IMR-90 (cell line): ENCODE measurements around the gene CMTM7. TPM values are rescaled to one million over a fixed set of nuclear protein-coding genes. Genes with fewer than 3 reads are reported as not detected.

ENCODE experiments used
- ATAC-seq: fragments of 200-7000 bp; cut with Tn5 transposase; 2 replicates; pipeline ENCODE4 v1.9.1; 2020; ENCODE audit warnings: low read depth, mild to moderate bottlenecking, moderate library complexity
- BruUV-seq: library from RNA; stranded (reverse); fragments of 400-500 nt; replicated peaks from 2 replicates; lab custom pipeline; 2021; lab: Mats Ljungman, UMichigan
- CTCF ChIA-PET: fragments of 300-600 bp; formaldehyde crosslinking; extraction: SDS; loops from one replicate; lab custom pipeline; 2021; ENCODE audit warnings: antibody characterized with exemption; lab: Yijun Ruan, JAX
- POLR2A ChIA-PET: fragments of 300-600 bp; sonication (Branson Sonifier 250); formaldehyde crosslinking; loops from one replicate; lab custom pipeline; 2022; ENCODE audit warnings: antibody characterized with exemption; ENCODE audit not compliant: unreplicated experiment; lab: Charles Lee
- DNase-seq: peaks from one replicate; pipeline ENCODE4 v3.0.0; 2013
- H2AFZ ChIP-seq: replicated peaks from 2 replicates; pipeline ENCODE3; 2013; ENCODE audit warnings: low read length, mild to moderate bottlenecking; ENCODE audit not compliant: poor library complexity
- H2AK5ac ChIP-seq: 2 replicates; pipeline ENCODE4 v1.6.1; 2013; ENCODE audit warnings: low read depth, low read length, inconsistent platforms
- H2AK9ac ChIP-seq: replicated peaks from 2 replicates; pipeline ENCODE3; 2013; ENCODE audit warnings: mild to moderate bottlenecking, low read depth, low read length, moderate library complexity; ENCODE audit not compliant: poor library complexity
- H2BK120ac ChIP-seq: 2 replicates; pipeline ENCODE4 v1.6.1; 2013; ENCODE audit warnings: low read depth, low read length, inconsistent platforms
- H2BK15ac ChIP-seq: 3 replicates; pipeline ENCODE4 v1.6.1; 2013; ENCODE audit warnings: low read depth, low read length, inconsistent platforms
- H2BK20ac ChIP-seq: 2 replicates; pipeline ENCODE4 v1.6.1; 2013; ENCODE audit warnings: low read depth, mild to moderate bottlenecking, inconsistent platforms, low read length, moderate library complexity
- H2BK5ac ChIP-seq: 2 replicates; pipeline ENCODE4 v1.6.1; 2013; ENCODE audit warnings: mild to moderate bottlenecking, low read depth, low read length, inconsistent platforms; ENCODE audit not compliant: poor library complexity, severe bottlenecking
- H3K14ac ChIP-seq: replicated peaks from 2 replicates; pipeline ENCODE4 v1.6.1; 2013; ENCODE audit warnings: low read depth, low read length, inconsistent platforms
- H3K18ac ChIP-seq: 2 replicates; pipeline ENCODE4 v1.6.1; 2013; ENCODE audit warnings: low read depth, low read length, control low read depth
- H3K23ac ChIP-seq: 2 replicates; pipeline ENCODE4 v1.6.1; 2013; ENCODE audit warnings: low read depth, low read length, inconsistent platforms
- H3K27ac ChIP-seq: 2 replicates; pipeline ENCODE4 v1.5.1; 2013; ENCODE audit warnings: mild to moderate bottlenecking, control low read depth, low read length; ENCODE audit not compliant: insufficient read depth
- H3K27me3 ChIP-seq: 2 replicates; pipeline ENCODE4 v1.6.1; 2013; ENCODE audit warnings: low read length; ENCODE audit not compliant: control insufficient read depth, insufficient read depth
- H3K36me3 ChIP-seq: 2 replicates; pipeline ENCODE4 v1.6.1; 2013; ENCODE audit warnings: low read length, mixed read lengths; ENCODE audit not compliant: control insufficient read depth, insufficient read depth
- H3K4ac ChIP-seq: 2 replicates; pipeline ENCODE4 v1.6.1; 2013; ENCODE audit warnings: low read depth, low read length, inconsistent platforms
- H3K4me1 ChIP-seq: 2 replicates; pipeline ENCODE4 v1.6.1; 2013; ENCODE audit warnings: low read length, mixed read lengths; ENCODE audit not compliant: control insufficient read depth, insufficient read depth
- H3K4me2 ChIP-seq: 2 replicates; pipeline ENCODE4 v1.6.1; 2013; ENCODE audit warnings: low read depth, mild to moderate bottlenecking, control low read depth, low read length, moderate library complexity
- H3K4me3 ChIP-seq: 2 replicates; pipeline ENCODE4 v1.5.1; 2013; ENCODE audit warnings: low read depth, mild to moderate bottlenecking, control low read depth, low read length, moderate library complexity; ENCODE audit not compliant: insufficient read depth
- H3K56ac ChIP-seq: 2 replicates; pipeline ENCODE4 v1.6.1; 2013; ENCODE audit warnings: low read length, inconsistent platforms; ENCODE audit not compliant: insufficient read depth; ENCODE audit errors: extremely low read depth
- H3K79me1 ChIP-seq, 2 experiments: 2 replicates each; pipeline ENCODE4 v1.6.1; 2013; ENCODE audit warnings: low read length in 2 of 2, inconsistent platforms in 1 of 2, low read depth in 1 of 2
- H3K9ac ChIP-seq: 2 replicates; pipeline ENCODE4 v1.6.1; 2013; ENCODE audit warnings: low read depth, low read length, control low read depth
- H3K9me1 ChIP-seq: 2 replicates; pipeline ENCODE4 v1.6.1; 2013; ENCODE audit warnings: low read length, inconsistent platforms; ENCODE audit not compliant: insufficient read depth
- H3K9me3 ChIP-seq: 2 replicates; pipeline ENCODE4 v1.6.1; 2013; ENCODE audit warnings: low read length; ENCODE audit not compliant: control insufficient read depth, insufficient read depth
- H4K20me1 ChIP-seq: 2 replicates; pipeline ENCODE4 v1.6.1; 2013; ENCODE audit warnings: low read length, inconsistent platforms; ENCODE audit not compliant: insufficient read depth
- H4K5ac ChIP-seq: 2 replicates; pipeline ENCODE4 v1.6.1; 2013; ENCODE audit warnings: mild to moderate bottlenecking, low read depth, low read length, control low read depth
- H4K8ac ChIP-seq, 2 experiments: 2 replicates each; pipeline ENCODE4 v1.6.1; 2013; ENCODE audit warnings: low read depth in 2 of 2, low read length in 2 of 2, control low read depth in 1 of 2, inconsistent platforms in 1 of 2
- H4K91ac ChIP-seq: 2 replicates; pipeline ENCODE4 v1.6.1; 2013; ENCODE audit warnings: low read depth, low read length, inconsistent platforms; ENCODE audit not compliant: insufficient read depth
- BHLHE40 ChIP-seq: fragments of 150-350 bp; IDR thresholded peaks from 2 replicates; pipeline ENCODE4 v1.6.1; 2016; ENCODE audit warnings: mild to moderate bottlenecking, low read depth, low read length
- CEBPB ChIP-seq: IDR thresholded peaks from 2 replicates; pipeline ENCODE4 v1.6.1; 2012; ENCODE audit warnings: low read depth, low read length, improper control_type of control experiment
- CHD1 ChIP-seq: IDR thresholded peaks from 2 replicates; pipeline ENCODE4 v1.6.1; 2012; ENCODE audit warnings: low read depth, low read length, improper control_type of control experiment
- CTCF ChIP-seq: conservative IDR thresholded peaks from 2 replicates; pipeline ENCODE4 v1.5.1; 2012; ENCODE audit warnings: mild to moderate bottlenecking, low read depth, low read length, improper control_type of control experiment
- ELK1 ChIP-seq: fragments of 150-350 bp; IDR thresholded peaks from 2 replicates; pipeline ENCODE4 v1.6.1; 2016; ENCODE audit warnings: low read depth, mild to moderate bottlenecking, low read length, moderate library complexity, borderline replicate concordance
- FOS ChIP-seq: fragments of 150-350 bp; IDR thresholded peaks from 2 replicates; pipeline ENCODE4 v1.6.1; 2016; ENCODE audit warnings: low read depth, low read length
- MAFK ChIP-seq: IDR thresholded peaks from 2 replicates; pipeline ENCODE4 v1.6.1; 2012; ENCODE audit warnings: low read depth, low read length, improper control_type of control experiment
- MAZ ChIP-seq: IDR thresholded peaks from 2 replicates; pipeline ENCODE4 v1.6.1; 2012; ENCODE audit warnings: low read depth, mild to moderate bottlenecking, low read length, improper control_type of control experiment, moderate library complexity, borderline replicate concordance
- MXI1 ChIP-seq: IDR thresholded peaks from 2 replicates; pipeline ENCODE4 v1.6.1; 2012; ENCODE audit warnings: low read depth, mild to moderate bottlenecking, low read length, moderate library complexity, borderline replicate concordance
- NFE2L2 ChIP-seq: fragments of 150-350 bp; IDR thresholded peaks from 2 replicates; pipeline ENCODE4 v1.6.1; 2016; ENCODE audit warnings: low read depth, mild to moderate bottlenecking, low read length
- POLR2A ChIP-seq: IDR thresholded peaks from 2 replicates; pipeline ENCODE4 v1.6.1; 2012; ENCODE audit warnings: mild to moderate bottlenecking, low read depth, low read length
- RAD21 ChIP-seq: IDR thresholded peaks from 2 replicates; pipeline ENCODE4 v1.6.1; 2012; ENCODE audit warnings: low read length, improper control_type of control experiment
- RCOR1 ChIP-seq: IDR thresholded peaks from 2 replicates; pipeline ENCODE4 v1.6.1; 2012; ENCODE audit warnings: mild to moderate bottlenecking, low read length, improper control_type of control experiment; ENCODE audit not compliant: insufficient replicate concordance
- RFX5 ChIP-seq: IDR thresholded peaks from 2 replicates; pipeline ENCODE4 v1.8.0; 2012; ENCODE audit warnings: low read depth, mild to moderate bottlenecking, low read length, moderate library complexity
- SMC3 ChIP-seq: fragments of 150-350 bp; IDR thresholded peaks from 2 replicates; pipeline ENCODE4 v1.6.1; 2016; ENCODE audit warnings: low read depth, mild to moderate bottlenecking, antibody characterized with exemption, low read length, moderate library complexity
- USF2 ChIP-seq: fragments of 150-350 bp; IDR thresholded peaks from 2 replicates; pipeline ENCODE4 v1.6.1; 2017; ENCODE audit warnings: mild to moderate bottlenecking, antibody characterized with exemption, low read length, low read depth
- WGBS, 2 experiments: methylation state at CpG; one replicate each; pipeline versions ENCODE4 v1.1.5 to v1.1.7; 2013; ENCODE audit warnings: missing lambda C conversion rate in 2 of 2; ENCODE audit not compliant: insufficient read length in 1 of 2; ENCODE audit errors: extremely low coverage in 2 of 2; 5-methylcytosine and 5-hydroxymethylcytosine counted together
- dilution Hi-C: fragments of 300-500 bp; cut with HindIII; formaldehyde crosslinking; loops from one replicate; pipeline ENCODE4 v1.14.3; 2018; ENCODE audit warnings: low sequenced_read_pairs; ENCODE audit not compliant: unreplicated experiment
- in situ Hi-C: fragments of 300-500 bp; cut with MboI; formaldehyde crosslinking; loops from 3 replicates; pipeline ENCODE4 v1.14.3; 2019; ENCODE audit warnings: low sequenced_read_pairs, inconsistent platforms, mixed read lengths
- intact Hi-C: fragments of 100-400 bp; cut with micrococcal nuclease; formaldehyde crosslinking; loops from 2 replicates; pipeline ENCODE4 v1.10.0; 2022
- polyA plus RNA-seq, 3 experiments: library from polyadenylated mRNA; depleted of rRNA; stranded (reverse); fragments of >200 nt; gene quantifications; 2 replicates each; pipeline ENCODE4 v1.2.3, GENCODE V29; 2012; ENCODE audit warnings: low replicate concordance in 1 of 3
- total RNA-seq: library from RNA; depleted of rRNA; stranded (reverse); fragments of >200 nt; gene quantifications from 2 replicates; pipeline ENCODE4 v1.2.3, GENCODE V29; 2012

The CMTM7 gene
- total and polyA plus RNA-seq, 2 of the 4 experiments (the other 2 are of a cell fraction), result 3.4 to 31.4 TPM

- WGBS, 2 experiments, result no CpG with 5 or more reads among the region's 5 CpGs
- no peak overlapping the region for H2BK15ac ChIP-seq
- no peak overlapping the region for H4K91ac ChIP-seq
- no peaks in the 10 kb centered on the region for H3K27me3 ChIP-seq
- no peak overlapping the region for H4K5ac ChIP-seq
- no peak overlapping the region for H2AK5ac ChIP-seq
- no peak overlapping the region for H3K9ac ChIP-seq
- H3K56ac ChIP-seq, result no peak overlapping the region
- no peak overlapping the region for H2BK5ac ChIP-seq
- peak overlapping the region; percentile 45; the same call in 1 of the 2 replicates for H3K27ac ChIP-seq
- no peak overlapping the region for H3K14ac ChIP-seq
- in situ Hi-C loops (no loop called here), dilution Hi-C loops (no loop called here), intact Hi-C loops (loop anchor here (5.0 kb wide), 1 partner anchor 51 kb away; no protein-coding TSS in a partner anchor)
- no peaks in the 10 kb centered on the region for H3K36me3 ChIP-seq
- H4K20me1 ChIP-seq, result 0 out of 2 replicates have a peak, but pooled peaks cover 6% of the 10 kb centered on the region
- H3K18ac ChIP-seq, result no peak overlapping the region
- ChIA-PET POLR2A (no interaction called here), CTCF (no interaction called here)
- no peak overlapping the region for H2BK120ac ChIP-seq
- H3K4me2 ChIP-seq, result no peak overlapping the region
- H3K4me1 ChIP-seq, result peaks cover 10% of the 10 kb centered on the region
- H4K8ac ChIP-seq, result no peak overlapping the region
- no TSS peak for BruUV-seq
- H3K23ac ChIP-seq, result no peak overlapping the region
- TF ChIP-seq SMC3 (no peak), MXI1 (no peak), RCOR1 (no peak), BHLHE40 (peak; percentile 67), FOS (peak; percentile 89), MAZ (no peak), CHD1 (no peak), RAD21 (no peak), RFX5 (no peak), CTCF (no peak), ELK1 (no peak), POLR2A (no peak), CEBPB (peak; percentile 90), USF2 (no peak), NFE2L2 (peak; percentile 99), MAFK (peak; percentile 85)
- no peak overlapping the region for H2AK9ac ChIP-seq
- H2AFZ ChIP-seq, result no peak overlapping the region
- no peak overlapping the region for H2BK20ac ChIP-seq
- peaks cover 6% of the 10 kb centered on the region; the same call in 1 of the 2 replicates for H3K9me1 ChIP-seq
- no peak overlapping the region for H3K4ac ChIP-seq
- DNase-seq (peak; percentile 95), ATAC-seq (peak; percentile 98)
- no peaks in the 10 kb centered on the region for H3K79me1 ChIP-seq
- H3K4me3 ChIP-seq, result no peak overlapping the region
- H3K9me3 ChIP-seq, result no peaks in the 10 kb centered on the region
Measured at GRCh38 chr3:32453346-32453745, 61.7 kb downstream of the CMTM7 start.
